Measurements from ENCODE around the gene CACNB1.
"Not testable (repeated sequence)": the region's sequence is repeated elsewhere in the genome, so short reads cannot be mapped to it uniquely, and the experiment has no call there.

Gene CACNB1

DNA sequence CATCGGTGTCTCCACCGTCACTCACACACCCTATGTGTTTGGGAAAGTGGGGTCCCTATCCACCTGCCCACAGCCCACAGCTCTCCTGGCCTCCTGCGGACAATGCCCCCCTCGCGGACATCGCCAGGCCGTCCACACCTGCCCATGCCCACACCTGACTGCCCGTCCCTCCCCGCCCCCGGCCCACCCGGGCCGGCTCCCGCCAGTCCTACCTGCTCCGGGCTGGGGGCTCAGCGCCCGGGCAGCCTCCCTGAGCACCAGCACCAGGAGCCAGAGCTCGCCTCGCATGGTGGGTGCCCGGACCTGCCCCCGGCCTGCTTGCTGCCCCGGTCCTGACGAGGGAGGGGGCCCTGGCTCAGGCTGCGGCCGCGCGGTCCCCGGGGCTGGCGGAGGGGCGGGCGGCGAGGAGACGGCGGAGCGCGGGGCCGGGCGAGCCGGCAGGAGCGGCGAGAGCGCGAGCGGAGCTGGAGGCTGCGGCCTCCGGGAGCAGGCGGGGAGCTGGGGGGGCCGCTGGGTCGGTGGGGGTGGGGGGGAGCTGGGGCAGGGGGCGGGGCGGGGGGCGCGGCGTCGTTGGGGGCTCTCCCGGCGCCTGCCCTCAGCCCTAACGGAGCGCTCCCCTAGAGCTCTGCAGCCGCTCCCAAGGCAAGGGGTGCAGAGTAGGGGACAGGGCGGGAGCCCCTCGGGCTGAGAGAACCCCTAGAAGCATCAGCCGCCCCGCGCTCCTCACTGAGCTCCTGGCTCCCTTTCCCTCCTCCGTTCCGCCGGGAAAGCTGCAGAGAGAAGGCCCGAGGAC, 46.1 kb downstream of the CACNB1 start, which contains the start of gene PLXDC1:
Gene PLXDC1, minus strand, starts transcription at position 488 of the 793 bp plus-strand sequence. Its CDS starts 200 bp downstream, at position 288.
- DNase-seq (ENCODE audit: low read depth in 2 of 2) = no peak

- no peak for DNase-seq (ENCODE audit: low read depth in 2 of 2)
Measured at GRCh38 chr17:39150795-39151149, 46.7 kb downstream of the CACNB1 start.

GRCh38 chr17:39150104-39150634, 47.3 kb downstream of the CACNB1 start:
- no peak for DNase-seq (ENCODE audit: low read depth in 2 of 2)

GRCh38 chr17:39147221-39148185, 50.0 kb downstream of the CACNB1 start:
- no peak for DNase-seq (ENCODE audit: low read depth in 2 of 2)

DNA sequence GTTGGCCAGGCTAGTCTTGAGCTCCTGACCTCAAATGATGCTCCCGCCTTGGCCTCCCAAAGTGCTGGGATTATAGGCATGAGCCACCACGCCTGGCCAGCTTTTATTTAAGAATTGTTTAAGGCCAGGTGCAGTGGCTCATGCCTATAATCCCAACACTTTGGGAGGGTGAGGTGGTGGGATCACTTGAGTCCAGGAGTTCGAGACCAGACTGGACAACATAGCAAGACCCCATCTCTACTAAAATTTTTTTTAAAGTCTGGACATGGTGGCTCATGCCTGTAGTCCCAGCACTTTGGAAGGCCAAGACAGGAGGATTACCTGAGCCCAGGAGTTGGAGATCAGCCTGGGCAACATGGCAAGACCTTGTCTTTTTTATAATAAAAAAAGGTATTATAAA, 51.2 kb downstream of the CACNB1 start:
- DNase-seq (ENCODE audit: low read depth in 2 of 2) = no peak

DNA sequence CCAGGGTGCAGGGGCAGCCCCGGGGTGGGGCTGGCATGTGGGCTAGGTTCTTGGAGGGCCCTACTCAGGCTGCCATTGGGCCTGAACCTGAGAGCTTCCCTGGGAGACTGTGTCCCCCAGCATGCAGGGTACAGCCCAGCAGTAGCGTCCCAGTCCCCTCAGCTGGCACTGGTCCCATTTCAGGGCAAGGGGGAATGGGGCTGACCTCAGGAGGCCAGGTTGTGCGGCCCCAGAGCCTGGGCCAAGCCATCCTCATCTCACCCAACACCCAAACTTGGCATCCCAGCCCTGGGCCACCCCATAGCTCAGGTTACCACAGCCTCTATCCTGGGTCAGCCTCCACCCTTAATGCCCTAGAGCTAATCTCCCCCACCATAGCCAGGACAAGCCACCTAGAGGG, 52.3 kb downstream of the CACNB1 start:
- no peak for DNase-seq (ENCODE audit: low read depth in 2 of 2)

- DNase-seq (ENCODE audit: low read depth in 2 of 2) = no peak
Measured at GRCh38 chr17:39144416-39144840, 53.0 kb downstream of the CACNB1 start.

DNA sequence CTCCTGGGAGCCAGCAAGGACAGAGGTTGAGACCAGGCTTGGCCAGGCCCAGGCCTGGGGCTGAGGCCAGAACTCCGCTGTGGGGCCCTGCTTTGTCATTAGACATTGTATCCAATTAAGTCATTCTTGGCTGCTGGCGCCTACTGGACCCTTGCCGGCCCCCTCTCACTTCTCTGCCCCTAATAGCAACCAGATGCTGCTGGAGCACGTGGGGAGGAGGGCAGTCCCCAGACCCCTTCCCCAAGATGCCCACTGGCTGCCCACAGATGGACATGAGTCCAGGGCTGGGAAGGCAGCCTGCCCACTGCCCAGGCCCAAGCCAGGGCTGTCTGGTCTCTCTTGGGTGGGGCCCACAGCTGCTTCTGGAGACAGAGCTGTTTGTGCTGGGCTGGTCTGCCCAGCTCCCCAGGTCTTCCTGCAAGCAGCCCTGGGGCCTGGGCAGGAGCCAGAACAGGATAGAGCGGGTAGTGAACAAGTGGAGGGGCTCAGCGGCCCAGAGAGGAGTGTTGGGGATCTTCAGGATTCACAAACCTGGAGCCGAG, 53.8 kb downstream of the CACNB1 start:
- DNase-seq (ENCODE audit: low read depth in 2 of 2) = no peak

GRCh38 chr17:39141915-39142664, 55.4 kb downstream of the CACNB1 start:
- DNase-seq (ENCODE audit: low read depth in 2 of 2) = no peak

- no peak for DNase-seq (ENCODE audit: low read depth in 2 of 2)
Measured at GRCh38 chr17:39141294-39141693, 56.2 kb downstream of the CACNB1 start.

GRCh38 chr17:39139561-39139960, 57.9 kb downstream of the CACNB1 start:
- no peak for DNase-seq (ENCODE audit: low read depth in 2 of 2)

DNA sequence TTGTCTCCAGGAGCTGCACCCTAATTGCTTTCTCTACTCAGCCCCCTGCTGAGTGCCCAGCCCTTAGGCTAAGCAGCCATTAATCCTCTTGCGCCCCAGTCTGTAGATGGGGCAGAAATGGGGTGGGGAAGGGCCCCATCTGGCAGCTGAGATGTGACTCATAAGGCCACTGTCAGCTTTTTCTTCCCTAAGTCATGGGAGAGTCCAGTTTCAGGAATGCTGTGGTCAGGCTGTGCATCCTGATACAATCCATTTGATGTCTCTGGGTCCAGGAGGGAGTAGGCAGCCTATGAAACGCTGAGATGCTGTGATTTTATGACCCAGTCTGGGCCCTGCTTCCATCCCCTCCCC, 58.3 kb downstream of the CACNB1 start:
- no peak for DNase-seq (ENCODE audit: low read depth in 2 of 2)

- no peak for DNase-seq (ENCODE audit: low read depth in 2 of 2)
Measured at GRCh38 chr17:39138431-39139160, 58.9 kb downstream of the CACNB1 start.

DNA sequence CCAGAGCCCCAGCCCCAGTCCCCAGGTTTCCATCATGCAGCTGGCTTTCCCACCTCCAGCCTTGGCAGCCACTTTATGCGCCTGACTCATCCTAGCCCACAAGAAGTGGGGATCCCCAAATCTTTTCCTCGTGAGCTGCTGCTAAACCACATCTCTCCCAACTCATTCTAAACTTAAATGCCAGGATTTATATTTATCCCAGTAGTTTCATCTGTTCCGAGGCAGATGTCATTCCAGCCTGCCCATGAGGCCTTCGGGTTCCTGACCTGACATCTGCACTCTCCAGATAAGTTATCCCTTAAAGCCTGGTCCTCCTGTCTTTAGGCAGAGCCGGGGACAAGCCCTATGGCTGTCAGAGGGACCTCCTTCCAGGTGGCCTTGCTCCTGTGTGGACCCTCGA, 62.6 kb downstream of the CACNB1 start:
- no peak for DNase-seq (ENCODE audit: low read depth in 2 of 2)

DNA sequence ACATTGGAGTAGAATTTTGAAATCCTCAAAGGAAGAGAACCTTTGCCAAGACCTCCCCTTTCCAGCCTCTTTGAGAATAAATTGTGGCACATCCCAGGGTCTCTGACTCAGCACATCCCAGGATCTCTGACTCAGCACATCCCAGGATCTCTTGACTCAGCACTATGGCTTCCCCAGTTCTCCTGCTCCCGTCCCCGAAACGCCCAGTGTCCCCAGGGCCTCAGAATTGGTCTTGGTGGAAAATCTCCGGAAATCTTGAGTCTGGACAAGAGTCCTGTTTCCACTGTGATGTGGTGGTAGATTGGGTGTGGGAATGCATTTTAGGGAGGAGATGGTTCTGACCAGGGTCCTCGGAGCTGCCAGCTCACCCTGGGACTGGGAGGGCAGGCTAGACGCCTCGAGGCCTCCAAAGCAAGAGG, 65.3 kb downstream of the CACNB1 start:
- DNase-seq (ENCODE audit: low read depth in 2 of 2) = no peak

DNA sequence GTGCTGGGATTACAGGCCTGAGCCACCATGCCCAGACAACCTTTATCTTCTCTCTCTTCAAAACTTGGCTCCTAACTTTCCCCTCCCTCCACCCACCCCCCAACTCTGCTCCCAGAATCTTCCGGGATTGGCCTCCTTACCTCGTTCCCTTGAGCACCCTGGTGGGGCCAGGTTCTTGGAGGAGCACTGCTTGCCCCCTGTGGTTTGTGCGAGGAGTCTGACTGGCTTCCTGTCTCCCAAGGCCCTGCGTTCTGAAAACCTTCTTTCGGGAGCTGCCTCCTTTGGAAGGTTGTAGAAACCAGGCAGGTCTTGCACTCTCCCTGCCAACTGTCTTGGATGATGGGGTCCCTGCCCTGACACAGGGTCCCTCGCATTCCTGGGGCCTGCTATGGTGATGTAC, 65.9 kb downstream of the CACNB1 start:
- no peak for DNase-seq (ENCODE audit: low read depth in 2 of 2)

GRCh38 chr17:39130205-39130604, 67.3 kb downstream of the CACNB1 start:
- no peak for DNase-seq (ENCODE audit: low read depth in 2 of 2)

GRCh38 chr17:39129544-39129943, 67.9 kb downstream of the CACNB1 start:
- DNase-seq (ENCODE audit: low read depth in 2 of 2) = not testable (repeated sequence)

DNA sequence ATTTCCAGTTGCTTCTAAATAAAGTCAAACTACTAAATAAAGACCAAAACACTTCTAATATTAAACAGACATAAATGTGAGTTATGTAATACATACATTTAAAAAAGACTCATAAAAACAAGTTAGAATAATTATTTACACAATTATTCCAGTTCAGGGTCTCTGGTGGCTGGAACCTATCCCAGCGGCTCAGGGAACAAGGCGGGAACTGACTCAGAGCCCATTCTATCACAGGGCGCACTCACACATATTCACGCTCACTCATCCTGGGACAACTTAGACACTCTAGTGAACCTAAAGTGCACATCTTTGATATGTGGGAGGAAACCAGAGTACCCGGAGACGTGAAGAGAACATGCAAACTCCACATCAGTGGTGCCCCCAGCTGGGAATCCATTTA, 71.0 kb downstream of the CACNB1 start:
- DNase-seq (ENCODE audit: low read depth in 2 of 2) = no peak

DNA sequence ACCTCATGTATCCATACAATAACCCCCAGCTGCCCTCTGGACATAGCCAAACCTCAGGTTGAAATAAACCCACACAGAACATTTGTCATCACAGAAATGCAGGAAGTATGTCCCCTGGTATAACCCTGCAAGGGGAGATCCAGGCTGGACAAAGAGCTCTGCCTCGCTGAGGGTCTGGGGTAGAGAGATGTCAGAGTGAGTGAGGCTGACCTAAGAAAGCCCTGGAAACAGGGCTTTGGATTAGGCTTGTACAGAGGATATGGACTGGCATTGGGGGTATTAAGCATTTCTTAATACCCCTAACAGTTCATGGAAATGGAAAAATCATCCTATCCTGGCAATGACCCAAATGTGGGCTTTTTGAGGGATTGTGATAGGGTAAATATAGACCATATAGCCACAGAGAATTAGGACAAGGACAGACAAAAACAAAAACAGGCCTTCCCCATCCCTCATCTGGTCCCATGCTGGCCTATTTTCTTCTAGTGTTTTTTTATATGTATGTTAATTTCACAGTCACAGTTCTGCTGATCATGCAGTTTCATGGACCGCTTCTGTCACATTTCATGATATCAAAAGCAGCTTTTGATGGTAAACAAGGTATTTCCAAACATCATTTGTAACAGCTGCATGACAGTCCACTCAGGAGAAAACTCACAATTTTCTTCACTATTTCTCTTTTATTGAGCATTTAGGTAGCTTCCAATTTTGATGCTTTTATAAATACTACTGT, 72.2 kb downstream of the CACNB1 start:
- no peak for DNase-seq (ENCODE audit: low read depth in 2 of 2)
